H1 (cell line): Measurements from ENCODE around the gene ARHGEF19. TPM values are rescaled to one million over a fixed set of nuclear protein-coding genes. Genes with fewer than 3 reads are reported as not detected.

Experiments
- CTCF ChIA-PET: fragments of 300-600 bp; sonication (Branson Sonifier 250); formaldehyde crosslinking; loops from one replicate; lab custom pipeline; 2021; ENCODE audit not compliant: partially characterized antibody; lab: Charles Lee
- POLR2A ChIA-PET: fragments of 300-600 bp; sonication (Branson Sonifier 250); formaldehyde crosslinking; loops from one replicate; lab custom pipeline; 2021; ENCODE audit warnings: inconsistent platforms; ENCODE audit not compliant: partially characterized antibody; lab: Charles Lee
- DNase-seq, 2 experiments: peaks; one replicate each; pipeline versions ENCODE4 v3.0.0 to v3.0.0-alpha.2; 2010 to 2022; ENCODE audit warnings: low spot score in 2 of 2, low read depth in 1 of 2, mixed read lengths in 1 of 2
- FAIRE-seq: peaks from 2 replicates; lab custom pipeline; 2011; peaks lifted over from hg19 to GRCh38; lab: Jason Lieb, UNC
- H2AFZ ChIP-seq: 2 replicates; pipeline ENCODE4 v1.8.1; 2012; ENCODE audit warnings: low read length, inconsistent platforms
- H2AK5ac ChIP-seq: 2 replicates; pipeline ENCODE4 v1.6.1; 2013; ENCODE audit warnings: low read depth, low read length
- H2BK120ac ChIP-seq: replicated peaks from 2 replicates; pipeline ENCODE3; 2013; ENCODE audit warnings: low read depth, low read length, inconsistent platforms
- H2BK12ac ChIP-seq: 2 replicates; pipeline ENCODE4 v1.6.1; 2013; ENCODE audit warnings: low read depth, low read length
- H2BK15ac ChIP-seq: 2 replicates; pipeline ENCODE4 v1.6.1; 2013; ENCODE audit warnings: low read length
- H2BK20ac ChIP-seq: 2 replicates; pipeline ENCODE4 v1.6.1; 2013; ENCODE audit warnings: low read length
- H2BK5ac ChIP-seq: 2 replicates; pipeline ENCODE4 v1.6.1; 2013; ENCODE audit warnings: low read depth, low read length
- H3K14ac ChIP-seq: 2 replicates; pipeline ENCODE4 v1.6.1; 2013; ENCODE audit warnings: inconsistent platforms; ENCODE audit not compliant: insufficient read length
- H3K18ac ChIP-seq: 2 replicates; pipeline ENCODE4 v1.6.1; 2013; ENCODE audit warnings: low read length; ENCODE audit errors: extremely low read depth
- H3K23ac ChIP-seq: 2 replicates; pipeline ENCODE4 v1.6.1; 2013; ENCODE audit warnings: inconsistent platforms; ENCODE audit not compliant: insufficient read length
- H3K23me2 ChIP-seq: 2 replicates; pipeline ENCODE4 v1.6.1; 2013; ENCODE audit warnings: low read depth, low read length
- H3K27ac ChIP-seq: 2 replicates; pipeline ENCODE4 v1.6.1; 2011; ENCODE audit warnings: low read depth, low read length, inconsistent platforms
- H3K27me3 ChIP-seq, 4 experiments: replicated peaks in 1 of 4; 1 replicate in 1 of 4; 2 replicates in 3 of 4; pipeline versions ENCODE4 v1.6.1 to v1.8.1; 2011 to 2013; ENCODE audit warnings: low read length in 3 of 4, mild to moderate bottlenecking in 3 of 4, inconsistent platforms in 2 of 4, mixed read lengths in 2 of 4, moderate library complexity in 1 of 4; ENCODE audit not compliant: control insufficient read depth in 3 of 4, insufficient read depth in 3 of 4; ENCODE audit errors: extremely low read depth in 1 of 4
- H3K36me3 ChIP-seq, 4 experiments: 2 replicates each; pipeline versions ENCODE4 v1.6.1 to v1.8.1; 2011 to 2013; ENCODE audit warnings: mild to moderate bottlenecking in 4 of 4, low read length in 3 of 4, moderate library complexity in 2 of 4, control low read depth in 1 of 4, inconsistent platforms in 1 of 4; ENCODE audit not compliant: insufficient read depth in 4 of 4, control insufficient read depth in 2 of 4
- H3K4ac ChIP-seq: replicated peaks from 2 replicates; pipeline ENCODE3; 2013; ENCODE audit warnings: low read length, low read depth, mixed read lengths, inconsistent platforms; ENCODE audit not compliant: insufficient read length
- H3K4me1 ChIP-seq, 4 experiments: replicated peaks in 1 of 4; 1 replicate in 1 of 4; 2 replicates in 3 of 4; pipeline versions ENCODE4 v1.6.1 to v1.8.1; 2011 to 2013; ENCODE audit warnings: low read length in 3 of 4, inconsistent platforms in 2 of 4, mixed read lengths in 1 of 4; ENCODE audit not compliant: insufficient read depth in 4 of 4, control insufficient read depth in 3 of 4
- H3K4me2 ChIP-seq, 2 experiments: 2 replicates each; pipeline versions ENCODE4 v1.6.1 to v1.8.1; 2011 to 2013; ENCODE audit warnings: low read depth in 2 of 2, low read length in 2 of 2, control low read depth in 1 of 2, inconsistent platforms in 1 of 2, mild to moderate bottlenecking in 1 of 2; ENCODE audit not compliant: insufficient read depth in 1 of 2
- H3K4me3 ChIP-seq, 4 experiments: fragments of 200-600, 300-600 bp in 1 of 4; sonication (generic), shearing (Covaris generic), sonication (Bioruptor Twin) in 1 of 4; 2 replicates each; pipeline versions ENCODE4 v1.5.1 to v1.8.1; 2011 to 2016; ENCODE audit warnings: low read length in 4 of 4, low read depth in 3 of 4, control low read depth in 2 of 4, inconsistent platforms in 2 of 4, mild to moderate bottlenecking in 2 of 4, mixed read lengths in 1 of 4, moderate library complexity in 1 of 4; ENCODE audit not compliant: insufficient read depth in 2 of 4; ENCODE audit errors: extremely low read depth in 1 of 4
- H3K56ac ChIP-seq: replicated peaks from 2 replicates; pipeline ENCODE3; 2013; ENCODE audit warnings: low read depth, mild to moderate bottlenecking, mixed read lengths, low read length, inconsistent platforms; ENCODE audit not compliant: insufficient read length
- H3K79me1 ChIP-seq: 2 replicates; pipeline ENCODE4 v1.6.1; 2013; ENCODE audit warnings: low read depth, low read length, control low read depth
- H3K79me2 ChIP-seq, 2 experiments: 2 replicates each; pipeline versions ENCODE4 v1.6.1 to v1.8.1; 2012 to 2013; ENCODE audit warnings: low read length in 2 of 2, mild to moderate bottlenecking in 2 of 2, inconsistent platforms in 1 of 2; ENCODE audit not compliant: insufficient read depth in 2 of 2, control insufficient read depth in 1 of 2
- H3K9ac ChIP-seq, 4 experiments: replicated peaks in 1 of 4; 1 replicate in 1 of 4; 2 replicates in 3 of 4; pipeline versions ENCODE4 v1.6.1 to v1.8.1; 2011 to 2013; ENCODE audit warnings: low read depth in 3 of 4, low read length in 3 of 4, control low read depth in 2 of 4, mild to moderate bottlenecking in 2 of 4, moderate library complexity in 2 of 4, inconsistent platforms in 1 of 4; ENCODE audit errors: extremely low read depth in 1 of 4
- H3K9me3 ChIP-seq, 2 experiments: 2 replicates each; pipeline versions ENCODE4 v1.6.1 to v1.8.1; 2012 to 2013; ENCODE audit warnings: mild to moderate bottlenecking in 2 of 2, moderate library complexity in 2 of 2, control low read depth in 1 of 2, inconsistent platforms in 1 of 2, low read depth in 1 of 2, low read length in 1 of 2, mixed read lengths in 1 of 2; ENCODE audit not compliant: insufficient read depth in 2 of 2
- H4K20me1 ChIP-seq, 2 experiments: replicated peaks in 1 of 2; 2 replicates each; pipeline versions ENCODE3 to v1.8.1; 2011 to 2013; ENCODE audit warnings: inconsistent platforms in 2 of 2, low read length in 2 of 2, mild to moderate bottlenecking in 1 of 2; ENCODE audit not compliant: insufficient read depth in 2 of 2, control insufficient read depth in 1 of 2
- H4K5ac ChIP-seq: 2 replicates; pipeline ENCODE4 v1.6.1; 2013; ENCODE audit warnings: low read length, low read depth, mixed read lengths, inconsistent platforms; ENCODE audit not compliant: insufficient read length
- H4K8ac ChIP-seq: 2 replicates; pipeline ENCODE4 v1.8.0; 2013; ENCODE audit warnings: mild to moderate bottlenecking, moderate library complexity, low read length, inconsistent platforms; ENCODE audit not compliant: insufficient read depth; ENCODE audit errors: extremely low read depth
- H4K91ac ChIP-seq: replicated peaks from 2 replicates; pipeline ENCODE3; 2013; ENCODE audit warnings: low read length, mixed read lengths, inconsistent platforms; ENCODE audit not compliant: insufficient read length
- ASH2L ChIP-seq: fragments of 200-600, 300-600 bp; sonication (generic); IDR thresholded peaks from one replicate; pipeline ENCODE4 v1.7.1; 2017; ENCODE audit warnings: low read length
- GTF2F1 ChIP-seq: IDR thresholded peaks from 2 replicates; pipeline ENCODE4 v1.6.1; 2012; ENCODE audit warnings: low read depth, low read length, improper control_type of control experiment, borderline replicate concordance
- JUN ChIP-seq: IDR thresholded peaks from 2 replicates; pipeline ENCODE4 v1.6.1; 2011; ENCODE audit warnings: low read depth, mild to moderate bottlenecking, improper control_type of control experiment, low read length
- RAD21 ChIP-seq, 2 experiments: IDR thresholded peaks in 1 of 2; conservative IDR thresholded peaks in 1 of 2; 2 replicates each; pipeline ENCODE4 v1.6.1; 2011; ENCODE audit warnings: low read depth in 2 of 2, low read length in 2 of 2, improper control_type of control experiment in 1 of 2, inconsistent platforms in 1 of 2, mild to moderate bottlenecking in 1 of 2, moderate library complexity in 1 of 2
- SIN3A ChIP-seq, 2 experiments: IDR thresholded peaks in 1 of 2; conservative IDR thresholded peaks in 1 of 2; 2 replicates each; pipeline ENCODE4 v1.6.1; 2011 to 2012; ENCODE audit warnings: low read length in 2 of 2, improper control_type of control experiment in 1 of 2, low read depth in 1 of 2, mild to moderate bottlenecking in 1 of 2
- SP4 ChIP-seq: IDR thresholded peaks from 2 replicates; pipeline ENCODE4 v1.6.1; 2012; ENCODE audit warnings: low read length, inconsistent platforms
- TEAD4 ChIP-seq: IDR thresholded peaks from 2 replicates; pipeline ENCODE4 v1.6.1; 2012; ENCODE audit warnings: low read depth, low read length, inconsistent platforms, mixed read lengths
- WGBS, 2 experiments: shearing (Covaris generic) in 1 of 2; methylation state at CpG; one replicate each; pipeline versions ENCODE4 v1.1.6 to v1.1.7; 2013 to 2015; ENCODE audit warnings: low lambda C conversion rate in 2 of 2, mixed read lengths in 2 of 2, inconsistent platforms in 1 of 2, low coverage in 1 of 2, missing lambda C conversion rate in 1 of 2; ENCODE audit not compliant: insufficient replicate concordance in 2 of 2, insufficient coverage in 1 of 2, insufficient read length in 1 of 2; ENCODE audit errors: extremely low coverage in 1 of 2, missing lambda C conversion rate in 1 of 2; 5-methylcytosine and 5-hydroxymethylcytosine counted together
- polyA plus RNA-seq, 7 experiments: library from polyadenylated mRNA; depleted of rRNA in 3 of 7; stranded (reverse) in 5 of 7; unstranded in 2 of 7; fragments of >200 nt in 5 of 7; fragments of 200-250 nt in 2 of 7; gene quantifications; 1 replicate in 5 of 7; 2 replicates in 1 of 7; 4 replicates in 1 of 7; pipeline versions ENCODE4 v1.2.1 to v1.2.3, GENCODE V29; 2011 to 2013; ENCODE audit warnings: missing spikeins in 2 of 7, mixed read lengths in 2 of 7
- total RNA-seq: library from RNA; stranded (reverse); fragmentation: NEBNext Ultra II Directional; extraction: Animal tissue kit (Norgen Biotek cat#: 25700); gene quantifications from 2 replicates; pipeline ENCODE4 v1.2.1, GENCODE V29; 2021
- TF ChIP-seq, protein P1 (sequence below): IDR thresholded peaks from 2 replicates; pipeline ENCODE4 v1.6.1; 2012; ENCODE audit warnings: inconsistent platforms

The ARHGEF19 gene
- total and polyA plus RNA-seq, 2 of the 8 experiments (the other 6 are each of a cell fraction or from before 2014, with no cell fraction given): 47.5 to 56.4 TPM

GRCh38 chr1:16180291-16180824, 32.1 kb downstream of the ARHGEF19 start:
- Histone ChIP-seq H2BK120ac (no peak overlapping the region), H3K9ac (no peak overlapping the region), H4K20me1 (no peaks in the 10 kb centered on the region), H3K4me2 (no peak overlapping the region), H3K56ac (no peak overlapping the region), H2BK20ac (no peak overlapping the region), H3K27me3 (no peaks in the 10 kb centered on the region; a peak in 1 of 7 replicates), H4K8ac (no peak overlapping the region), H3K4me1 (peaks cover 4 to 11% (median 8%) of the 10 kb centered on the region in 4 experiments; a peak in 6 of 7 replicates), H3K36me3 (no peaks in the 10 kb centered on the region), H3K27ac (no peak overlapping the region), H3K79me2 (no peaks in the 10 kb centered on the region), H3K4me3 (no peak overlapping the region), H3K18ac (no peak overlapping the region), H2BK12ac (peak overlapping the region; percentile 75; the same call in 1 of the 2 replicates), H3K79me1 (no peaks in the 10 kb centered on the region), H4K91ac (no peak overlapping the region), H3K23ac (no peak overlapping the region), H2AFZ (no peak overlapping the region), H3K23me2 (no peaks in the 10 kb centered on the region), H3K14ac (no peak overlapping the region), H2BK5ac (no peak overlapping the region), H2BK15ac (no peak overlapping the region), H4K5ac (no peak overlapping the region), H2AK5ac (0 out of 2 replicates have a peak overlapping the region, but pooled peaks have one; percentile 65), H3K9me3 (no peaks in the 10 kb centered on the region), H3K4ac (no peak overlapping the region)
- no peak for FAIRE-seq
- TF ChIP-seq GTF2F1 (no peak), ASH2L (no peak), JUN (no peak), SIN3A (conservative IDR thresholded peaks at IDR 0.05 in 1 of 2, IDR thresholded peaks at IDR 0.05 in 1 of 2; ENCODE audit: low read depth in 1 of 2, low read length in 2 of 2) (no peak), SP4 (no peak), RAD21 (IDR thresholded peaks at IDR 0.05 in 1 of 2, conservative IDR thresholded peaks at IDR 0.05 in 1 of 2; ENCODE audit: low read depth in 2 of 2, low read length in 2 of 2) (no peak), TEAD4 (no peak)
- TF ChIP-seq, protein P1, sequence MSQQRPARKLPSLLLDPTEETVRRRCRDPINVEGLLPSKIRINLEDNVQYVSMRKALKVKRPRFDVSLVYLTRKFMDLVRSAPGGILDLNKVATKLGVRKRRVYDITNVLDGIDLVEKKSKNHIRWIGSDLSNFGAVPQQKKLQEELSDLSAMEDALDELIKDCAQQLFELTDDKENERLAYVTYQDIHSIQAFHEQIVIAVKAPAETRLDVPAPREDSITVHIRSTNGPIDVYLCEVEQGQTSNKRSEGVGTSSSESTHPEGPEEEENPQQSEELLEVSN: no peak
- POLR2A ChIA-PET: interaction anchor here (1.0 to 3.4 kb wide), 4 partner anchors 12 to 23 kb away, joined by 3 to 17 read pairs (median 10); no protein-coding TSS in a partner anchor
- CTCF ChIA-PET: interaction anchor here (0.6 to 17.1 kb wide), 10 partner anchors 9 to 201 kb away, joined by 3 to 569 read pairs (median 5); partner anchors contain the start of gene FAM131C
- DNase-seq: no peak
- WGBS, 2 experiments: 89% methylated on average over 13 of the region's 13 CpGs; no CpG with 5 or more reads in 1 of the 2 experiments
